ENCODE measurements around the gene ZNF423.

DNA sequence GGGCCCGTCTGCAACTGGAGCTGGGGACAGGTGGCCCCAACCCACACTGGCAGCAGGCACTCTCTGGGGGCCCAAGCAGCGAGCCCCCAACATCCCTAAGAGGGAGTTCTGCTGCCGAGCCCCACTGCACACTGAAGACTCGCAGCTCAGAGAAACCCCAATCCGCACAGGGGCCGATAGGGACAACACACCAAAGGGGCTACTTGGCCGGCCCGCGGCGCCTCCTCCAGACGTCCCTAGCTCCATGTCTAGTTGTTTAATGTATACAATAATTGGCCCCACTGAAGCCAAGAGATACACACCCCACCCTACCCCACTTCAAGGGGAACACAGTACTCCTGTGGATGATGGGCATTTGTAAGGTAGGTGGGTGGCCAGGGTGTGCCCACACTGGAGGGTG lies 62.7 kb downstream of the ZNF423 start:
- no peak for TF ChIP-seq ZNF274 (IDR thresholded peaks at IDR 0.05; ENCODE audit: low read depth, low read length)
- TF ChIP-seq SUZ12 (IDR thresholded peaks at IDR 0.05; ENCODE audit: extremely low read depth, insufficient read depth, insufficient read length), result no peak
- no peak for TF ChIP-seq YY1 (IDR thresholded peaks at IDR 0.05; ENCODE audit: insufficient read depth, insufficient read length)
